Chondrocyte (in vitro differentiated cells): Measurements from ENCODE around the gene PRDX4. TPM values are rescaled to one million over a fixed set of nuclear protein-coding genes. Genes with fewer than 3 reads are reported as not detected.
A peak's percentile ranks its signal among the peaks of the same experiment; 100 is the strongest.
"Not testable (repeated sequence)": the region's sequence is repeated elsewhere in the genome, so short reads cannot be mapped to it uniquely, and the experiment has no call there.

Source experiments
- DNase-seq: peaks from one replicate; pipeline ENCODE4 v3.0.0; 2021; ENCODE audit warnings: mixed read lengths, low spot score
- H3K27ac Mint-ChIP-seq: one replicate; pipeline ENCODE4 v1.8.0; 2021; ENCODE audit warnings: mild to moderate bottlenecking, moderate library complexity, mixed read lengths; ENCODE audit not compliant: unreplicated experiment
- H3K27me3 Mint-ChIP-seq: 2 replicates; pipeline ENCODE4 v1.8.0; 2021; ENCODE audit warnings: low read depth, mixed read lengths
- H3K36me3 Mint-ChIP-seq: 2 replicates; pipeline ENCODE4 v1.8.0; 2021; ENCODE audit warnings: low read depth, mixed read lengths
- H3K4me1 Mint-ChIP-seq: 2 replicates; pipeline ENCODE4 v1.8.0; 2021; ENCODE audit warnings: low read depth, mild to moderate bottlenecking, mixed read lengths
- H3K4me3 Mint-ChIP-seq: one replicate; pipeline ENCODE4 v1.8.0; 2021; ENCODE audit warnings: mild to moderate bottlenecking, moderate library complexity, mixed read lengths; ENCODE audit not compliant: unreplicated experiment
- H3K9me3 Mint-ChIP-seq: 2 replicates; pipeline ENCODE4 v1.8.0; 2021; ENCODE audit warnings: low read depth, mixed read lengths
- CTCF ChIP-seq: fragments of 200-600 bp; sonication (generic); IDR thresholded peaks from 2 replicates; pipeline ENCODE4 v1.5.0; 2021; ENCODE audit warnings: antibody characterized with exemption, mild to moderate bottlenecking, moderate library complexity
- total RNA-seq: library from RNA; stranded (reverse); gene quantifications from 3 replicates; pipeline ENCODE4 v1.2.1, GENCODE V29; 2021

Gene PRDX4
- total RNA-seq, 1 donor from 2014 or later: 428 TPM

GRCh38 chrX:23656091-23656490 is 11.2 kb upstream of the PRDX4 start:
- Mint-ChIP-seq H3K27me3 (no peaks in the 10 kb centered on the region), H3K36me3 (no peaks in the 10 kb centered on the region), H3K27ac (peak overlapping the region; percentile 78), H3K9me3 (no peaks in the 10 kb centered on the region), H3K4me3 (no peak overlapping the region), H3K4me1 (peaks cover 12% of the 10 kb centered on the region)
- no peak for TF ChIP-seq CTCF
- DNase-seq: no peak

GRCh38 chrX:23656684-23657083 is 10.6 kb upstream of the PRDX4 start:
- peaks cover 12% of the 10 kb centered on the region for H3K4me1 Mint-ChIP-seq
- peak overlapping the region; percentile 78 for H3K27ac Mint-ChIP-seq
- H3K4me3 Mint-ChIP-seq: no peak overlapping the region
- H3K36me3 Mint-ChIP-seq: no peaks in the 10 kb centered on the region
- H3K27me3 Mint-ChIP-seq: no peaks in the 10 kb centered on the region
- H3K9me3 Mint-ChIP-seq: no peaks in the 10 kb centered on the region
- TF ChIP-seq CTCF: no peak
- DNase-seq: no peak

- no peaks in the 10 kb centered on the region for H3K27me3 Mint-ChIP-seq
- no peak for DNase-seq
- TF ChIP-seq CTCF: no peak
- H3K4me1 Mint-ChIP-seq: peaks cover 12% of the 10 kb centered on the region
- H3K27ac Mint-ChIP-seq: no peak overlapping the region
- H3K36me3 Mint-ChIP-seq: no peaks in the 10 kb centered on the region
- H3K4me3 Mint-ChIP-seq: no peak overlapping the region
- H3K9me3 Mint-ChIP-seq: no peaks in the 10 kb centered on the region
Observed at GRCh38 chrX:23659339-23659738, 8.0 kb upstream of the PRDX4 start.

GRCh38 chrX:23660083-23660765 is 7.1 kb upstream of the PRDX4 start:
- H3K4me3 Mint-ChIP-seq, H3K9me3 Mint-ChIP-seq, H3K27me3 Mint-ChIP-seq, H3K27ac Mint-ChIP-seq, H3K36me3 Mint-ChIP-seq, DNase-seq: not testable (repeated sequence)
- peaks cover 12% of the 10 kb centered on the region for H3K4me1 Mint-ChIP-seq

GRCh38 chrX:23660766-23661132 is 6.5 kb upstream of the PRDX4 start:
- Mint-ChIP-seq H3K4me1 (peaks cover 12% of the 10 kb centered on the region), H3K27me3 (no peaks in the 10 kb centered on the region), H3K36me3 (no peaks in the 10 kb centered on the region), H3K4me3 (no peak overlapping the region), H3K9me3 (no peaks in the 10 kb centered on the region), H3K27ac (no peak overlapping the region)
- no peak for DNase-seq
- TF ChIP-seq CTCF: no peak

- no peaks in the 10 kb centered on the region for H3K27me3 Mint-ChIP-seq
- no peaks in the 10 kb centered on the region for H3K36me3 Mint-ChIP-seq
- no peaks in the 10 kb centered on the region for H3K9me3 Mint-ChIP-seq
- H3K4me3 Mint-ChIP-seq: no peak overlapping the region
- no peak for DNase-seq
- no peak for TF ChIP-seq CTCF
- H3K27ac Mint-ChIP-seq: no peak overlapping the region
- peaks cover 12% of the 10 kb centered on the region for H3K4me1 Mint-ChIP-seq
Observed at GRCh38 chrX:23661671-23662070, 5.6 kb upstream of the PRDX4 start.
